Glomerular visceral epithelial cell (primary cell): ENCODE results near the gene ASB17.
"Not testable (repeated sequence)": the region's sequence is repeated elsewhere in the genome, so short reads cannot be mapped to it uniquely, and the experiment has no call there.

Experiments
- DNase-seq: peaks from one replicate; pipeline ENCODE4 v3.0.0-alpha.2; 2016; ENCODE audit errors: extremely low spot score

Gene ASB17, protein sequence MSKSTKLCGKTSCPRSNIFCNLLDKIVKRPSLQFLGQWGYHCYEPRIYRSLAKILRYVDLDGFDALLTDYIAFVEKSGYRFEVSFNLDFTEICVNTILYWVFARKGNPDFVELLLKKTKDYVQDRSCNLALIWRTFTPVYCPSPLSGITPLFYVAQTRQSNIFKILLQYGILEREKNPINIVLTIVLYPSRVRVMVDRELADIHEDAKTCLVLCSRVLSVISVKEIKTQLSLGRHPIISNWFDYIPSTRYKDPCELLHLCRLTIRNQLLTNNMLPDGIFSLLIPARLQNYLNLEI

GRCh38 chr1:75932304-75932703, at the start of gene ASB17:
Gene ASB17 (minus strand): TSS chr1:75932404. CDS start chr1:75932291, 113 bp downstream.
- DNase-seq, result no peak

- DNase-seq, result no peak
These were observed 49.0 kb upstream of the ASB17 start for GRCh38 chr1:75980972-75981897.

GRCh38 chr1:75970631-75971030, 38.4 kb upstream of the ASB17 start:
- DNase-seq, result no peak

- DNase-seq, result no peak
These were observed 37.3 kb upstream of the ASB17 start for GRCh38 chr1:75969550-75969949.

DNA sequence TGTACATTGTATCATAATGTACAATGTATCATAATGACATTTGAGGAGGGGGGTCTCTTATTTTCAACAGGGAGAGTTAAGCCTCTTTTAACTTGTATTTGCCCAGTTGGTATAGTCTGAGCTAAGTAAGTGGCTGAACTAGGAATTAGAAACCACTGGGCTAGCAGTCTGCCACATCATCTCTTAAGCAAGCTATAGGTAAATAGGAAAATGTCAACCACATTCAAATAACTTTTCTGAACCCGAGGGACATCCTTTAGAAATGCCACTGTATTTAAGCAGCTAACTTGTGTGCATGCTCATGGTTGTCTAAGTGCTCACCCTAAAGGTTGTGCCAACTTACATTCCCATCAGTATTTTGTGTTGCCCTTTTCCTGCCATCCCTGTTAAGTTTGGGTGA, 35.5 kb upstream of the ASB17 start:
- no peak for DNase-seq

DNA sequence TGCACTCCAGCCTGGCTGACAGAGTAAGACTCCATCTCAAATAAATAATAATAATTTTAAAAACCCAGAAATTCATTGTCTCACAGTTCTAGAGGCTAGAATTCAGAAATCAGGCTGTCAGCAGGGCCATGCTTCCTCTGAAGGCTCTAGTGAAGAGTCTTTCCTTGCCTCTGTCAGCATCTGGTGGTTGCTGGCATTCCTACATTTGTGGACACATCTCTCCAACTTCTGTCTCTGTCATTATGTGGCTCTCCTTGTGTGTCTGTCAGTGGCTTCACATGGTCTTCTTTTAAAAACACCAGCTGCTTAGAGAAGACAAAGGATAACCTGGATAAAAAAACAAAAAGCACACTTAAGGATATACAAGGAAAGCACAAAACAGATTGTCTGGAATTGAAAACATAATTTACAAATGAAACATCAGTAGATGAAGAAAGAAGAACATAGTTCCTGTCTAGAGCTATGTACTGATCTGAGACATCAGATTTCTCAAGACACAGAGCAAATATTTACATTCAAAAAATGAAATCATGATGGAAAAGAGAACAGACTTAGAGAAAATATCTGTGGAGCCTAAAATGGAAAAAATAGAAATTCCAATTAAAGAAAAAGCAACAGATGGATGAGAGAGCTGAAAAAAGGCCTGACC, 32.7 kb upstream of the ASB17 start:
- DNase-seq, result no peak

DNA sequence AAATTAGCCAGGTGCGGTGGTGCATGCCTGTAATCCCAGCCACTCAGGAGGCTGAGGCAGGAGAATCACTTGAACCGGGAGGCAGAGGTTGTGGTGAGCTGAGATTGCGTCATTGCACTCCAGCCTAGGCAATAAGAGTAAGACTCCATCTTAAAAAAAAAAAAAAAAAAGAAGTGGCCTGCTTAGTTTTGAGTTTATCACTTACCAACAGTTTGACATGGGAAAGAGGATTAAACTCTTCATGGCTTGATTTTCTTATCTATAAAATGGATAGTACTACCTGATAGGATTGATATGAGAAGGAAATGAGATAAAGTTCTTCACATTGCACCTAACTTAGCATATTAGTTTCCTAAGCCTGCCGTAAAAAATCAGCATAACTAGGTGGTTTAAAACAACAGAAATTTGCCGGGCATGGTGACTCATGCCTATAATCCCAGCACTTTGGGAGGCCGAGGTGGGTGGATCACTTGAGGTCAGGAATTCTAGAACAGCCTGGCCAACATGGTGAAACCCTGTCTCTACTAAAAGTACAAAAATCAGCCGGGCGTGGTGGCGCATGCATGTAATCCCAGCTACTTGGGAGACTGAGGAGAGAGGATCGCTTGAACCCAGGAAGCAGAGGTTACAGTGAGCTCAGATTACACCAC, 32.0 kb upstream of the ASB17 start:
- DNase-seq, result peak; percentile 75

DNA sequence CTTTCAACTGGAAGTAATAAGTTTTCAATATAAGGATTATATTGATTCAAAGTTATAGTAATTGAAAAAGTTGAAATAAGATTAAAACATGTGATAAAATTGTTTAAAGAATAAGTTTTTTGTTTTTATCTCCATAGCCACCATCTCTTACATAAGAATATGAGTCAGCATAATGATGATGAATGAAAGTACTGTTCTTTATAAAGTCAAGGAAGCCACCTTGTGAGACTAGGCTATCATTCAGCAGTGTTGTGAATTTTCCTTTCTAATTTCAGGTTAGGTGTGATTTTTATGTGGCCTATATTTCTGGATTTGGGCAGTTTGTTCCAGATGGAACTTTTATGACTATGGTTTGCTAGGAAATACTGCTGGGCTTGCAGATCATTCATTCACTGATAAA, 22.4 kb upstream of the ASB17 start:
- DNase-seq, result no peak

DNA sequence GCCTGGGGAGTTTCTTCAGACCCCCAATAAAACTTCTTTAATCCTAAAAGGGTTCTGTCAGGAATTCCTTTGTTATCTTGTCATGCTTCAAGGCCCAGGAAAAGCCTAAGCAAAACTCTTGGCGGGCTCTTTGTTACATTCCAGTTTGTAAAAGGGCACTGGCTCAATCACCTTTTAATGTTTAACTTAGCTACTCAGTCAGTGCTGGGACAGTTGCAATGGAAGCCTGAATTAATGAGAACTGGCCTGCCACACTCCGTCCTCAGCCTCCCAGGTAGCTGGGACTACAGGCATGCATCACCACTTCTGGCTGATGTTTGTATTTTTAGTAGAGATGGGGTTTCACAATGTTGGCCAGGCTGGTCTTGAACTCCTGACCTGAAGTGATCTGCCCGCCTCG, 21.3 kb upstream of the ASB17 start:
- peak; percentile 77 for DNase-seq

DNA sequence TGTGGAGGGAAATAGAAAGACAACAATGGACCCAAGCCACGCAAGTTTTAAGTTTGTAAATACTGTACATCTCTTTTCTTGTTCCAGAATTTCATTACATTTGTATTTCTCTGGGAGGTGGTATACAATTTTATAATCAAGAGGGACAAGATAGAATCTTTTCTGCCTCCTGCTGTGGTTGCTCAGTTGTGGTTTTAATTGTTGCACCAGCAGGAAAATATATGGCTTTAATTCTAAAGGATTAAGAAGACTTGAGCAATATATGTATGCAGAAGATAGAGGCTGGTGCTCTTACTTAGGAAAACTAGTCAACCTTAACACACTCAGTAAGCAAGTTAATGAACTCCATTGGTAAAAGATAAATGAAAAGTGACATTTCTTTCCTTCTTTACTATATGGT, 19.8 kb upstream of the ASB17 start:
- no peak for DNase-seq

DNA sequence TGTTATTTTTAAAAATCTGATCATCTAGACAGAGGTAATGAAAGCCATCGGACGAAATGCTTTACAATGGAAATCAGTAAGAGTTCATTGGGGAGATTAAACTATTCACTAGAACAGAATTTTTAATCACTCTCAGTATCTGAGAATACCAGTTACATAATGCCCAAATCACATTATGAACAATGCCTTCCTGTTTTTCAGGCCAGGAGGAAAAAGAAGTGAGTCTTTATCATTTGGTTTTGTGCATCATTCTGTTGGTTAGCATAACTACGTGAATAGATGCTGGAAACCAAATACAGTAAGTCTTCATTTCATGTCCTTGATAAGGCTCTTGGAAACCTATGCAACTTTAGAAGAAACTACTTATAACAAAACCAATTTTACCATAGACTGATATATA, 18.0 kb upstream of the ASB17 start:
- no peak for DNase-seq

- DNase-seq, result not testable (repeated sequence)
These were observed 10.8 kb upstream of the ASB17 start for GRCh38 chr1:75943037-75943436.

GRCh38 chr1:75937034-75937433, 4.8 kb upstream of the ASB17 start:
- no peak for DNase-seq

GRCh38 chr1:75922698-75923097, 9.5 kb downstream of the ASB17 start:
- no peak for DNase-seq

DNA sequence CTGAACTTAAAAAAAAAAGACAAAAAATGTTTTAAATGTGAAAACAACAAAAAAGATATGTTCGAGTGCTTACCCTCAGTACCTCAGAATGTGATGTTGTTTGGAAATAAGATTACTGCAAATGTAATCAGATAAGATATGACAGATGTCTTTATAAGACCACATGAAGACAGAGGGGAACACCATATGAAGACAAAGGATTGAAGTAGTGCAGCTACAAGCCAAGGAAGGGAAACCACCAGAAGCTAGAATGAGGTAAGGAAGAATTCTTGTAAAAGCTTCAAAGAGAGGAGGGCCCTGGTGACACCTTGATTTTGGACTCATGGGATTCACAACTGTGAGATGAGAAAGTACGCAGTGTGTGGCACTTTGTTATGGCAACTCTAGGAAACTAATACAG, 15.4 kb downstream of the ASB17 start:
- no peak for DNase-seq

GRCh38 chr1:75908717-75909152, 23.5 kb downstream of the ASB17 start:
- peak; percentile 50 for DNase-seq

GRCh38 chr1:75901371-75901770, 30.8 kb downstream of the ASB17 start:
- DNase-seq, result no peak

- no peak for DNase-seq
These were observed 47.8 kb downstream of the ASB17 start for GRCh38 chr1:75884437-75884836.

DNA sequence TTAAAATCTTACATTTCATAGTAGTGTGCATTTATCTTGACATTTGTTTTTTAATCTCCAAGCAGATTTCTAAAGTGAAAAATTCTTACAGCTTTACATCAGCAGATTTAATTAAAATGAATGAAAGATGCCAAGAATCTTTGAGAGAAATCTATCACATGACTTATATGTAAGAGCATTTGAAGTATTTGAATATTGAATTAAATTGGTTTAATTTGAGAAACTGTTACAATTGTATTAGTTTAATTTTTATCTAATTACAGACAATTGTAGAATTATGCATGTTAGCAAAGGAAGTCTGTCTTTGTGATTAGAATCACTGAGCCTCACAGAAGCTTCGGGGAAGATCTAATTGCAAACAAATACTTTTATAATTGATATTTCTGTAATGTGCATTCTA, 52.2 kb downstream of the ASB17 start:
- DNase-seq, result no peak

GRCh38 chr1:75870951-75871350, 61.3 kb downstream of the ASB17 start:
- DNase-seq, result no peak
